ENCODE data around the gene RCL1.

- TF ChIP-seq CTCF (conservative IDR thresholded peaks at IDR 0.05) = no peak
- no peak for TF ChIP-seq EZH2 (IDR thresholded peaks at IDR 0.05; ENCODE audit: low read depth)
Measured at GRCh38 chr9:4771788-4772187, 21.0 kb upstream of the RCL1 start.
